ENCODE data around the gene STX10.
A peak's percentile ranks its signal among the peaks of the same experiment; 100 is the strongest.

STX10 gene

GRCh38 chr19:13134626-13135025, 15.5 kb downstream of the STX10 start:
- no peak overlapping the region for H3K4me3 ChIP-seq (replicated peaks; ENCODE audit: low read depth, low read length)
- no peak for TF ChIP-seq CTCF (IDR thresholded peaks at IDR 0.05; ENCODE audit: low read length, missing control alignments)
- no peak for DNase-seq (ENCODE audit: low read depth)

GRCh38 chr19:13133241-13133870, 16.8 kb downstream of the STX10 start:
- DNase-seq (ENCODE audit: low read depth), result no peak
- H3K4me3 ChIP-seq (replicated peaks; ENCODE audit: low read depth, low read length), result no peak overlapping the region
- TF ChIP-seq CTCF (IDR thresholded peaks at IDR 0.05; ENCODE audit: low read length, missing control alignments), result no peak

GRCh38 chr19:13132471-13133180, 17.5 kb downstream of the STX10 start:
- no peak for TF ChIP-seq CTCF (IDR thresholded peaks at IDR 0.05; ENCODE audit: low read length, missing control alignments)
- DNase-seq (ENCODE audit: low read depth), result peak; percentile 33
- no peak overlapping the region for H3K4me3 ChIP-seq (replicated peaks; ENCODE audit: low read depth, low read length)

GRCh38 chr19:13130886-13131490, 19.2 kb downstream of the STX10 start:
- no peak for DNase-seq (ENCODE audit: low read depth)
- TF ChIP-seq CTCF (IDR thresholded peaks at IDR 0.05; ENCODE audit: low read length, missing control alignments), result no peak
- no peak overlapping the region for H3K4me3 ChIP-seq (replicated peaks; ENCODE audit: low read depth, low read length)

GRCh38 chr19:13129384-13129783, 20.8 kb downstream of the STX10 start:
- TF ChIP-seq CTCF (IDR thresholded peaks at IDR 0.05; ENCODE audit: low read length, missing control alignments), result no peak
- no peak for DNase-seq (ENCODE audit: low read depth)
- no peak overlapping the region for H3K4me3 ChIP-seq (replicated peaks; ENCODE audit: low read depth, low read length)

- no peak for TF ChIP-seq CTCF (IDR thresholded peaks at IDR 0.05; ENCODE audit: low read length, missing control alignments)
- no peak overlapping the region for H3K4me3 ChIP-seq (replicated peaks; ENCODE audit: low read depth, low read length)
- no peak for DNase-seq (ENCODE audit: low read depth)
Measured at GRCh38 chr19:13128583-13128982, 21.6 kb downstream of the STX10 start.

Data from fibroblast of pulmonary artery (primary cell).